Fibroblast of lung (primary cell): Measurements from ENCODE around the gene IL31RA.

Experiments
- CTCF ChIP-seq, 2 donors: IDR thresholded peaks in 1 of 2; conservative IDR thresholded peaks in 1 of 2; 1 replicate in 1 of 2; 2 replicates in 1 of 2; pipeline ENCODE4 v1.5.1; 2011 to 2012; ENCODE audit warnings: low read length in 2 of 2, control low read depth in 1 of 2, inconsistent platforms in 1 of 2, low read depth in 1 of 2, mild to moderate bottlenecking in 1 of 2
- EZH2 ChIP-seq: IDR thresholded peaks from 2 replicates; pipeline ENCODE4 v1.5.1; 2012; ENCODE audit warnings: low read length, control low read depth, mild to moderate bottlenecking; ENCODE audit errors: missing control alignments

- TF ChIP-seq CTCF (conservative IDR thresholded peaks at IDR 0.05 in 1 of 2, IDR thresholded peaks at IDR 0.05 in 1 of 2; ENCODE audit: low read depth in 1 of 2, low read length in 2 of 2): no peak
- TF ChIP-seq EZH2: no peak
Measured at GRCh38 chr5:55919625-55920024, 68.5 kb downstream of the IL31RA start.
